8988T (cell line): ENCODE measurements around the gene SLC9A8.
"Not testable (repeated sequence)": the region's sequence is repeated elsewhere in the genome, so short reads cannot be mapped to it uniquely, and the experiment has no call there.

Source experiments
- DNase-seq: peaks from one replicate; pipeline ENCODE4 v3.0.0; 2011

The SLC9A8 gene

DNA sequence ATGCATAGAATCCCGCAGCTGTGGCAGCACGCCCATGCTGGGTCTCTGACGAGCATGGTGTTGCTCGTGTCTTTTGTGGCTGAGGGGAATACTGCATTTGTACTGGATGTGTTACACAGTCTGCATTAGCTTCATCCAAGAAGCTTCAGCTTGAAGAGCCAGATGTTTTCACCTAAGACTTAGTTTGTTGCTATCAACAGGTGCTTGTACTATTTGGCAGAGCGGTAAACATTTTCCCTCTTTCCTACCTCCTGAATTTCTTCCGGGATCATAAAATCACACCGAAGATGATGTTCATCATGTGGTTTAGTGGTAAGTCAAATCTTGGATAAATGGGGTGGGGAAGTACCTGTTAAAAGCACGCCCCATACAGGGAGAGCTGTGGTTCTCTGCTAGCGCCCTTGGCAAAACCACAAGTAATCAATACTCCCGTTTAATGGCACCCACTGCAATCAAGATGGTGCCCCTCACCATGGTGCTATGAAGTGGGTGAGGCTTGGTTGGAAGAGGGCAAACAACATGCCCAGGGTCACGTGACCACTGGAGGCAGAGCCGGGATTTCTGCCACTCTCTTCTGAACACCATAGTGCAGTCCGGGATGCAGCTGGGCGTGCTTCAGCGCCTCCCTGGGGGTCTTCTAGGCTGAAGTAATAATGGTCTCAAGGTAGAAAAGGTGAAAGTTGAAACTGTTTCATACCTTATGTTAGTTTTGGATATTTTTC, 68.3 kb downstream of the SLC9A8 start:
- DNase-seq, result no peak

DNA sequence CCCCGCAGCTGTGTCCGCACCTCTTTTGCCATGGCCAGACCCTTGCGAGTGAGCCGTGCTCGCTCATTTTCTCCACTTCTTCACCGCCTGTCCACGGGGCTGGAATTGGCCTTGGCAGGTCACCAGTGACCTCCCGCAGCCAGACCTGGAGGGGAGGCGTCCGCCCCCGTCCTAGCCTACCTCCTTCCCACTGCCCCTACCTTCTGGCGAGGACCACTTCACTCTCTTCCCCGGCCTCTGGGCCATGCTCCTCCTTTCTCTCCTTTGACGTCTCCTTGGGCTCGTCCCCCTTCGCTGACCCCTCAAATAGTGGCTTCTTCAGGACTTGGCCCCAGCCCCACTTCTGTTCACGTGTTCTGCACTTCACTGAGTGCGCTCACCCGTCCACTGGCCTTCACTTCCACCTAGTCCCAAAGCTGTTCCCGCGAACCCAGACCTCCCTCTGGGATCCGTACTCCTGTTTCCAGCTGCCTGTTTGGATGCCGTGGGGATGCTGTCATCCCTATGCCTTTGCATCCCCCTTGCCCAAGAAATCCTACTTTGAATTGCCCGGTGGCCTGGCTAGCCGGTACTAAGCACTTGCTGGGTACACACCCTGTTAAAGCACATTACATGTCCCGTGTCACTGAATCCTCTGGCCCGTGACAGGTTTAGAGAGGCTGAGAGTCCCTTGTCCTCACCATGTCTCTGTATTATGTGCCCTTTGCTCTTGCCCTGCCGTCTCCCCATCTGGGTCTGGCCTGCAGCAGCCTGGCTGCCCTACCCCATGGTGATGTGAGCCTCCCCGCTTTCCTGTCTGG, 69.7 kb downstream of the SLC9A8 start:
- DNase-seq, result no peak

- no peak for DNase-seq
These were observed 70.7 kb downstream of the SLC9A8 start for GRCh38 chr20:49883246-49883802.

GRCh38 chr20:49885558-49886332, 73.1 kb downstream of the SLC9A8 start:
- no peak for DNase-seq

GRCh38 chr20:49886571-49887213, 74.1 kb downstream of the SLC9A8 start:
- no peak for DNase-seq

DNA sequence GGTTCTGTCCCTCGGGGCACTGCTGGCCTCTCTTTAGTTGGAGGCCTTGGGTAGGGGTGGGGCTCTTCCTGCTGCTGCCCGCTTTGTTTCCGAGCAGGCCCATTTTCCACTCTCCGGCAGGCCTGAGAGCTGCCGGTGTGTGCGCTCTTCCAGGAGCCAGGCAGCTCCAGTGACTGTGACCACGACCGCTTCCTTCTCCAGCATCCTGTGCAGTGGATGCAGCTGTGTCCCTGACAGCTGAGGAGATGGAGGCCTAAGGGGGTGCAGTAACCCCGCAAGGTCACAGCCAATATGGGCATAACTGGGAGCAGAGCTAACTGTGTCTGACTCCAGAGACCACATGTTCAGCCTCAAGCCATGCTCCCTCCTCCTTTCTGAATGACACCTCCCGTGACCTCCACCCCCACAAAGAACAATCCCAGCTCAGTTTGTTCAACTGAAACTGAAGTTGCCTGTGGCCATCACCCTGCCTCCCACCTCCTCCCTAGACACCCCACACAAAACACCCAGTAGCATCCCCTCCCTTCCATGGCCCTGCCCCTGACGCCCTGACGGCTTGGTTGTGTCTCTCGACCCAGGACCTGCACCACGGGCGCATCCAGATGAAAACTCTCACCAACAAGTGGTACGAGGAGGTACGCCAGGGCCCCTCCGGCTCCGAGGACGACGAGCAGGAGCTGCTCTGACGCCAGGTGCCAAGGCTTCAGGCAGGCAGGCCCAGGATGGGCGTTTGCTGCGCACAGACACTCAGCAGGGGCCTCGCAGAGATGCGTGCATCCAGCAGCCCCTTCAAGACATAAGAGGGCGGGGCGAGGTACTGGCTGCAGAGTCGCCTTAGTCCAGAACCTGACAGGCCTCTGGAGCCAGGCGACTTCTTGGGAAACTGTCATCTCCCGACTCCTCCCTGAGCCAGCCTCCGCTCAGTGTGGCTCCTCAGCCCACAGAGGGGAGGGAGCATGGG, 74.9 kb downstream of the SLC9A8 start:
- no peak for DNase-seq

DNA sequence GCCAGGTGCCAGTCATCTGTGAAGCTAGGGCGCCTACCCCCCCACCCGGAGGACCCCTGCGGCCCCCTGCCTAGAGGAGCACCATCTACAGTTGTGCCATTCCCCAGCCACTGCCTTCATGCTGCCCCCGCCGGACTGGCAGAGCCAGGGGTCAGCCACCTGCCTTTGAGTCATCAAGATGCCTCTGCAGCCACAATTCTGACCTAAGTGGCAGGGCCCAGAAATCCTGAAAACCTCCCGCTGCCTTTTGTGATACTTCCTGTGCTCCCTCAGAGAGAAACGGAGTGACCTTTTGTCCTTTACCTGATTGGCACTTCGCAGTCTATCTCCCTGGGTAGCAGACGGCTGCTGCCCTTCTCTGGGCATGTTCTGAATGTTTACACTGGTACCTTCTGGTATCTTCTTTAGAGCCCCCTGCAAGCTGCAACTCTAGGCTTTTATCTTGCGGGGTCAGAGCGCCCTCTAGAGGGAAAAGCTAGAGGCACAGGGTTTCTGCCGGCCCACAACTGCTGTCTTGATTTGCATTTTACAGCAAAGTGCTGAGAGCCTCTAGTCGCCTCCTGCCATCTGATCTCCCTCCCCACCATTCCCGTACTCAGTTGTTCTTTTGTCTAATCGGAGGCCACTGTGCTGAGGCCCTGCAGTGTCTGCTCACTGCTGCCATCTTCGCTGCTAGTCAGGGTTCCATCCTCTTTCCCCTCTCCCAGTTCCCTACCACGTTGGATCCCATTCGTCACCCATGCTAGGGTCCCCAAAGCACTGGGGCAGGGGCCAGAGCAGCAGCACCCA, 75.8 kb downstream of the SLC9A8 start:
- peak; percentile 80 for DNase-seq

DNA sequence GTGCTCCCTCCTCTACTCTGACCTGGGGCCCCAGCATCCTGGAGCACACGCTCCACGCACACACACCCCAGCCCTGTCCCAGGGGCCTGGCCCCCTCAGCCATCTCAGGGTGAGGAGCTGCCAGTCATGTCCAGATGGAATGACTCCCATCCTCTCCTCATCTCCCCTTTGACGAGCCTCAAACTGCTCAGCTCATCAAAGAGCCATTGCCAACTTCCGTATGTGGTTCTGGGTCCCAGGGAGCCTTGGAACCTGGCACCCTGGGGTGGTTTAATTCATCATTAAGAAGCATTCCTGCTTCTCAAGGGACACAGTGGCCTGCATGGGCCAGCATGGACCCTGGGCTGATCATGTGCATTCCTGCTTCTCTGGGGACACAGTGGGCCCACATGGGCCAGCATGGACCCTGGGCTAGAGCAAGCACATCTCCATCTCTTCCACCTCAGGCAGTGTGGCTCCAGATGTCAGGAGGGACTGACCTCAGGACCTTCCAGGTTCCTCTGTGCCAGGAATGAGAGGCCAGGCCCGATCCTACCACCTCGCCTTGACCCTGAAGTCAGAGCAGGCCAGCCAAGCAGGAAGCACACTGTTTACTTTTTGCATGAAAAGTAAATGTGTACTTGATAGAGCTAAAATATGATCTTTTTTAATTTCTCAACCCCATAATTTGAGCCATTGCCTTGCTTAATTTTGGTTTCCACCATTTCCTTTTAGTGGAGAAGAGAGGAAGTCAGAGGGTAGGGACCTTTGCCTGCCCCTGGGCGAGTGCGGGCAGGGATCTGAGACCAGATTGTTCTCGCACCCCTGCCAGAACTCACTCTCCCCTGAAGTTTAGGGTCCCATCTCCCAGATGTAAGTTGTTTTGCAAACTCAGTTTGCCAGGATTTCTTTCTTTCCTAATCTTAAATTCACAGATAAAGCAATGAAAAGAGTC, 76.6 kb downstream of the SLC9A8 start:
- no peak for DNase-seq

- no peak for DNase-seq
These were observed 77.3 kb downstream of the SLC9A8 start for GRCh38 chr20:49889935-49890333.

- DNase-seq, result no peak
These were observed 78.1 kb downstream of the SLC9A8 start for GRCh38 chr20:49890471-49891361.

DNA sequence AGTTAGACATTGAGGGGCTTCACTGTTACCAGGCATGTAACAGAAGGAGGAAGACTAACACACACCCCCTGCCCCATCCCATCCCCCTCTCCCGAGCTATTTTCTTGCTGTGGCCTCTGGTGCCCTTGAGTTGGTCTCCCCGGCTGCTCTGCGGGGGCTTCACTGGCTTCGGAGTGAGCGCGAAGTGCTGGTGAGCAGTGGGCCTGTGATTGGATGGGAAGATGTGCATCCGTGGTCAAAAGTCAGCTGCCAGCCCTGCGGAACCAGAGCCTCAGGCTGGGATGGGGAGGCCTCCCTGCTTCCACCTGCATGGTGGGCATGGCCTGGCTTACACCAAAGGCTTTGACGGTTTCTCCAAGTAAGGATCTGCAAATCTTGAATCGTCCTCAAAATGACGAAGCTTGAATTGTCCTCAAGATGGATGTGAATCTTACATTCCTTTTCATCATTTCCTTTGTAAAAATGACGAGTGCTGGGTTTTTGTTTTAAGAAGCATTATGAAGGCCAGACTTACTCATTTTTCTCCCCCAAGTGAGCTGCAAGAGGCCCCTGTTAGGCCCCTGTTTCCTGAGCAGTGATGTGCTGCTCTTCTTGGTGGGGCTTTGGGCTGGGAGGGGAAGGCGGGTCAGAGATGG, 79.0 kb downstream of the SLC9A8 start:
- DNase-seq, result no peak

- no peak for DNase-seq
These were observed 79.6 kb downstream of the SLC9A8 start for GRCh38 chr20:49892260-49892659.

- DNase-seq, result no peak
These were observed 80.2 kb downstream of the SLC9A8 start for GRCh38 chr20:49892817-49893216.

DNA sequence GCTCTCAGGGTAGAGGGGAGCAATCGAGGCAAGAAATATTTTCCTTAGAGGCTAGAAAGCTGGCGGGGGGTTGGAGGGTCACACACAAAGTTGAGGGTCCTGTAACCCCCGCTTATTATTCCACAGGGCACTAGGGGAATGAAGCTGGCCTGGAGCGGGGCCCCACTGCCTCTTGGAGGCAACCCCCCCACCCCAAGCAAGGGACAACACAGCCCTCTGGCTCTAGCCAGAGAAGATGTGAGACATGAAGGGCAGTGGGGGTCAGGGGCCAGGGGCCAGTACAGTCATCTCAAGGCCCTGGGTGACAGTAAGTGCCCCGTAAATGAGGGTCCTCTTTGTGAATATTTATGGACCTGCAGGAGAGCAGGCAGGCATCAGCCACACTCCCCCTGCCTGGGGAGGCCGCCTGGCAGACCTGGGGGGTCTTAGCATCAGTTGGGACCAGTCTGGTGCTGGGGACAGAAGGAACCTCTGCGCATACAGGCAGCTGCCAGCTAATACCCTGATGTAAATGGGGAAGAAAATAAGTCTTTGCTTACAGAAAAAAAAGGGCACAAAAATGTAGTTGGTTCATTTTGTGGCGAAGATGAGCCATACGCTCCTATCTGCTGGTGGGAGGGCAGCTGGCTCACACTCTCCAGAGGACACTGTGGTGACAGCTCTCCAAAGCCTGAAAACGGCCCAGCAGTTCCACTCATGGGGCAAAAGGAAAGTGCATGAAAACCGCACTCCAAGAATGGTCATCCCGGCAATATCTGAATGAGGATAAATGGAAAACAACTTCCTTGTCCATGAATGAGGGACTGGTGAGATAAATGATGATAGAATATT, 80.8 kb downstream of the SLC9A8 start:
- DNase-seq, result no peak

GRCh38 chr20:49894073-49894470, 81.4 kb downstream of the SLC9A8 start:
- DNase-seq, result no peak

GRCh38 chr20:49895474-49896093, 83.0 kb downstream of the SLC9A8 start:
- DNase-seq, result not testable (repeated sequence)

DNA sequence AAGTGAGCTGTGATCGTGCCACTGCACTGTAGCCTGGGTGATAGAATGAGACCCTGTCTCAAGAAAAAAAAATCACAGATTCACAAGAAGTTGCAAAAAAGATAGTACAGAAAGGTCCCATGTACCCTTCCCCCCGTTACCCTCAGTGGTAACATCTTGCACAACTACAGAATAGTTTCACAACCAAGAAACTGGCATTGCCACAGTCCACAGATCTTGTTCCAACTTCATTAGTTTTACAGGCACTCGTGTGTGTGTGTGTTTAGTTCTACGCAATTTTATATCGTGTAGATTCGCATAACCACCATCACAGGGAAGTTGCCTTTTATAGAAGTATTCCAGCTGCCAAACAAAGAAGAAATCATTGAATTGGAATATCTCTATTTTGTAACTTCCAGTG, 83.6 kb downstream of the SLC9A8 start:
- no peak for DNase-seq
